ENCODE data around the gene SORCS2. TPM values are rescaled to one million over a fixed set of nuclear protein-coding genes. Genes with fewer than 3 reads are reported as not detected.

SORCS2 gene
- total and polyA plus RNA-seq, 2 experiments from 2014 or later, result 0.38 to 1.4 TPM

- WGBS, 2 experiments (ENCODE audit: low coverage in 1 of 2, low lambda C conversion rate in 2 of 2, missing lambda C conversion rate in 2 of 2), result 78 to 80% methylated on average over 7 of the region's 7 CpGs
- no peaks in the 10 kb centered on the region for H3K27me3 ChIP-seq (replicated peaks; ENCODE audit: insufficient read depth)
- H3K79me2 ChIP-seq (ENCODE audit: insufficient read depth), result no peaks in the 10 kb centered on the region
- no peak overlapping the region for H2AFZ ChIP-seq
- no peak overlapping the region for H3K9ac ChIP-seq
- no peak overlapping the region for H3K27ac ChIP-seq
- H3K4me2 ChIP-seq (ENCODE audit: unreplicated experiment), result no peak overlapping the region
- TF ChIP-seq EZH2 (IDR thresholded peaks at IDR 0.05; ENCODE audit: insufficient read depth, poor library complexity, severe bottlenecking) (no peak), EZH2phosphoT487 (IDR thresholded peaks at IDR 0.05; ENCODE audit: insufficient read depth, low read depth) (no peak)
- no peaks in the 10 kb centered on the region for H3F3A ChIP-seq (ENCODE audit: insufficient read depth)
- H3K4me3 ChIP-seq, result no peak overlapping the region
- no peaks in the 10 kb centered on the region for H4K20me1 ChIP-seq (ENCODE audit: insufficient read depth)
- no peaks in the 10 kb centered on the region for H3K36me3 ChIP-seq (ENCODE audit: low read depth)
- no peaks in the 10 kb centered on the region for H3K9me3 ChIP-seq (ENCODE audit: low read depth)
- in situ Hi-C loops (cut with MboI), result loop anchor here (25.0 kb wide), 1 partner anchor 526 kb away; the partner anchor contains the start of gene SORCS2
- H3K9me2 ChIP-seq (ENCODE audit: insufficient read depth), result no peaks in the 10 kb centered on the region
- DNase-seq, result no peak
- H3K4me1 ChIP-seq (ENCODE audit: insufficient read depth), result no peaks in the 10 kb centered on the region
These were observed 521.4 kb downstream of the SORCS2 start for GRCh38 chr4:7713757-7714156.

- no peak overlapping the region for H2AFZ ChIP-seq
- TF ChIP-seq EZH2phosphoT487 (IDR thresholded peaks at IDR 0.05; ENCODE audit: insufficient read depth, low read depth) (no peak), EZH2 (IDR thresholded peaks at IDR 0.05; ENCODE audit: insufficient read depth, poor library complexity, severe bottlenecking) (no peak)
- WGBS, 2 experiments (ENCODE audit: low coverage in 1 of 2, low lambda C conversion rate in 2 of 2, missing lambda C conversion rate in 2 of 2), result 90% methylated on average over 20 of the region's 20 CpGs
- no peaks in the 10 kb centered on the region for H3K27me3 ChIP-seq (replicated peaks; ENCODE audit: insufficient read depth)
- no peaks in the 10 kb centered on the region for H4K20me1 ChIP-seq (ENCODE audit: insufficient read depth)
- H3K27ac ChIP-seq, result no peak overlapping the region
- no peak for DNase-seq
- in situ Hi-C loops (cut with MboI), result loop anchor here (25.0 kb wide), 1 partner anchor 527 kb away; the partner anchor contains the start of gene SORCS2
- H3F3A ChIP-seq (ENCODE audit: insufficient read depth), result no peaks in the 10 kb centered on the region
- H3K4me3 ChIP-seq, result no peak overlapping the region
- no peaks in the 10 kb centered on the region for H3K4me1 ChIP-seq (ENCODE audit: insufficient read depth)
- no peak overlapping the region for H3K9ac ChIP-seq
- H3K79me2 ChIP-seq (ENCODE audit: insufficient read depth), result no peaks in the 10 kb centered on the region
- H3K9me2 ChIP-seq (ENCODE audit: insufficient read depth), result no peaks in the 10 kb centered on the region
- no peaks in the 10 kb centered on the region for H3K9me3 ChIP-seq (ENCODE audit: low read depth)
- no peaks in the 10 kb centered on the region for H3K36me3 ChIP-seq (ENCODE audit: low read depth)
- H3K4me2 ChIP-seq (ENCODE audit: unreplicated experiment), result no peak overlapping the region
These were observed 521.8 kb downstream of the SORCS2 start for GRCh38 chr4:7714176-7714575.

GRCh38 chr4:7714738-7715137 is 522.4 kb downstream of the SORCS2 start:
- no peak overlapping the region for H3K27ac ChIP-seq
- no peaks in the 10 kb centered on the region for H3K9me3 ChIP-seq (ENCODE audit: low read depth)
- H3K4me2 ChIP-seq (ENCODE audit: unreplicated experiment), result no peak overlapping the region
- no peak for DNase-seq
- no peak overlapping the region for H3K4me3 ChIP-seq
- WGBS, 2 experiments (ENCODE audit: low coverage in 1 of 2, low lambda C conversion rate in 2 of 2, missing lambda C conversion rate in 2 of 2), result 56 to 80% methylated on average over 1 of the region's 1 CpG
- H2AFZ ChIP-seq, result no peak overlapping the region
- no peaks in the 10 kb centered on the region for H3K4me1 ChIP-seq (ENCODE audit: insufficient read depth)
- H3K9me2 ChIP-seq (ENCODE audit: insufficient read depth), result no peaks in the 10 kb centered on the region
- H3K79me2 ChIP-seq (ENCODE audit: insufficient read depth), result no peaks in the 10 kb centered on the region
- no peaks in the 10 kb centered on the region for H3K27me3 ChIP-seq (replicated peaks; ENCODE audit: insufficient read depth)
- H3F3A ChIP-seq (ENCODE audit: insufficient read depth), result no peaks in the 10 kb centered on the region
- no peak overlapping the region for H3K9ac ChIP-seq
- H4K20me1 ChIP-seq (ENCODE audit: insufficient read depth), result no peaks in the 10 kb centered on the region
- in situ Hi-C loops (cut with MboI), result loop anchor here (25.0 kb wide), 1 partner anchor 527 kb away; the partner anchor contains the start of gene SORCS2
- no peaks in the 10 kb centered on the region for H3K36me3 ChIP-seq (ENCODE audit: low read depth)
- no peak for TF ChIP-seq EZH2 (IDR thresholded peaks at IDR 0.05; ENCODE audit: insufficient read depth, poor library complexity, severe bottlenecking)
- no peak for TF ChIP-seq EZH2phosphoT487 (IDR thresholded peaks at IDR 0.05; ENCODE audit: insufficient read depth, low read depth)

- no peaks in the 10 kb centered on the region for H4K20me1 ChIP-seq (ENCODE audit: insufficient read depth)
- H2AFZ ChIP-seq, result no peak overlapping the region
- TF ChIP-seq EZH2phosphoT487 (IDR thresholded peaks at IDR 0.05; ENCODE audit: insufficient read depth, low read depth) (no peak), EZH2 (IDR thresholded peaks at IDR 0.05; ENCODE audit: insufficient read depth, poor library complexity, severe bottlenecking) (no peak)
- no peaks in the 10 kb centered on the region for H3K36me3 ChIP-seq (ENCODE audit: low read depth)
- WGBS, 2 experiments (ENCODE audit: low coverage in 1 of 2, low lambda C conversion rate in 2 of 2, missing lambda C conversion rate in 2 of 2), result 65 to 76% methylated on average over 8 to 11 of the region's 11 CpGs
- no peaks in the 10 kb centered on the region for H3F3A ChIP-seq (ENCODE audit: insufficient read depth)
- no peaks in the 10 kb centered on the region for H3K9me3 ChIP-seq (ENCODE audit: low read depth)
- H3K9me2 ChIP-seq (ENCODE audit: insufficient read depth), result no peaks in the 10 kb centered on the region
- H3K4me3 ChIP-seq, result no peak overlapping the region
- DNase-seq, result no peak
- no peaks in the 10 kb centered on the region for H3K4me1 ChIP-seq (ENCODE audit: insufficient read depth)
- no peak overlapping the region for H3K9ac ChIP-seq
- in situ Hi-C loops (cut with MboI), result loop anchor here (25.0 kb wide), 1 partner anchor 528 kb away; the partner anchor contains the start of gene SORCS2
- no peaks in the 10 kb centered on the region for H3K27me3 ChIP-seq (replicated peaks; ENCODE audit: insufficient read depth)
- no peaks in the 10 kb centered on the region for H3K79me2 ChIP-seq (ENCODE audit: insufficient read depth)
- no peak overlapping the region for H3K27ac ChIP-seq
- no peak overlapping the region for H3K4me2 ChIP-seq (ENCODE audit: unreplicated experiment)
These were observed 523.1 kb downstream of the SORCS2 start for GRCh38 chr4:7715271-7716009.

All from GM23248 (cell line).